Measurements from ENCODE around the gene FKRP.
"Not testable (repeated sequence)": the region's sequence is repeated elsewhere in the genome, so short reads cannot be mapped to it uniquely, and the experiment has no call there.

The FKRP gene

DNA sequence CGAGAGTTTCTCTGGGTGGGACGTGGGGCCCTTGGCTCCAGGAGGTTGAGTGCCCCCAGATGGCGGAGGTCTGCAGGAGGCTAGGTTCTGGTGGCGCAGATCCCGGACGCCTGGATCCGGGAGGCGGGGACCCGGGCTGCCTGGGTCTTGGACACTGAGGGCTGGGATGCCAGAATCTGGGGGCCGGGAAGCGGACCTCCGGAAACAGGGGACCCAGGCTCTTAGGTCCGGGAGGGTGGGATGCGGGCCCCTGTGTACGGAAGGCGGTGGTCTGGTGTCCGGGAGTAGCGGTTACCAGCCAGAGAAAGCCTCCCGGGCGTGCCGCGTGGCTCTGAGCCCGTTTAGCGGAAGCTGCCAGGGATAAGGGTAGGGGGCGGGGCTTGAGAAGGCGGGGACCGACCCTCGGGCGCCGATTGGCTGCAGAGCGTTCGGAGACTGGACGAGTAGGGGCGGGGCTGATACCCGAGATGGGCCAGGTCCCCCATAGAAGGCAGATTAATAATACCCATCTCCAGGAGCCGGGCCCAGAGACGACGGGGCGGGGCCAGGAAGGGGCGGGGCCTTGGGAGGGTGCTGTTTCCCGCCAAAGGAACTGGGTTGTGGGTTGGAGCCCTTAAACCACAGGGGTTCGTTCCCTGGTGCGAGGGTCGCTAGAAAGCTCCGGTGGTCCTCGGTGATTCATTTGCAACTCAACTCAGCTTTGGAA is 42.6 kb downstream of the FKRP start, which contains the start of gene SLC1A5:
Gene SLC1A5 (minus strand): TSS at position 333 of the 706 bp plus-strand sequence. CDS start 629 bp downstream, outside the sequence.
- H3K4me3 ChIP-seq (ENCODE audit: low read depth in 1 of 5, low read length in 5 of 5): peak within 1 kb of the TSS; percentile 83 to 92 (median 89)
- no peaks in the 10 kb centered on the region for H3K27me3 ChIP-seq (ENCODE audit: control insufficient read depth in 5 of 5, insufficient read depth in 4 of 5, low read length in 5 of 5)
- H3K9me3 ChIP-seq (ENCODE audit: control insufficient read depth in 5 of 5, low read length in 5 of 5): no peaks in the 10 kb centered on the region
- H3K27ac ChIP-seq (ENCODE audit: low read depth, low read length): peak within 1 kb of the TSS; percentile 100
- peak within 1 kb of the TSS; percentile 48 to 98 (median 91) for H3K9ac ChIP-seq (ENCODE audit: low read length in 5 of 5)
- peaks cover 9 to 56% (median 43%) of the 10 kb centered on the region in 5 donors for H3K4me1 ChIP-seq (ENCODE audit: control insufficient read depth in 5 of 5, insufficient read depth in 5 of 5, low read length in 5 of 5)
- H3K36me3 ChIP-seq (ENCODE audit: control insufficient read depth in 5 of 5, insufficient read depth in 5 of 5, low read length in 5 of 5): peaks cover 0 to 7% (median 5%) of the 10 kb centered on the region in 5 donors

DNA sequence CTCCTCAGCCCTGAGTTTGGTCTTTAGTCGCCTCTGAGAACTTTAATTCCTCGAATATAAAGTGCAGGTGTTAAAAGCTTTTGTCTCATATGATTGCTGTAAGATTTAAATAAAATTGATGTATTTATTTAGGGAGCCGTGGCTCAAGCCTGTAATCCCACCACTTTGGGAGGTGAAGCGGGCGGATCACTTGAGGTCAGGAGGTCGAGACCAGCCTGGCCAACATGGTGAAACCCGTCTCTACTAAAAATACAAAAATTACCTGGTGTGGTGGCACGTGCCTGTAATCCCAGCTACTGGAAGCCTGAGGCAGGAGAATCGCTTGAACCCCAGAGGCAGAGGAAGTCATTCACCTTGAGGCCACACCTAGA is 43.1 kb downstream of the FKRP start:
- Histone ChIP-seq H3K9ac (ENCODE audit: low read length in 5 of 5) (no peak overlapping the region), H3K27me3 (ENCODE audit: control insufficient read depth in 5 of 5, insufficient read depth in 4 of 5, low read length in 5 of 5) (no peaks in the 10 kb centered on the region), H3K36me3 (ENCODE audit: control insufficient read depth in 5 of 5, insufficient read depth in 5 of 5, low read length in 5 of 5) (peaks cover 0 to 4% (median 1%) of the 10 kb centered on the region in 5 donors), H3K4me3 (ENCODE audit: low read depth in 1 of 5, low read length in 5 of 5) (peak overlapping the region in 1 of 5 donors; percentile 6), H3K27ac (ENCODE audit: low read depth, low read length) (no peak overlapping the region), H3K9me3 (ENCODE audit: control insufficient read depth in 5 of 5, low read length in 5 of 5) (no peaks in the 10 kb centered on the region), H3K4me1 (ENCODE audit: control insufficient read depth in 5 of 5, insufficient read depth in 5 of 5, low read length in 5 of 5) (peaks cover 9 to 51% (median 37%) of the 10 kb centered on the region in 5 donors)

DNA sequence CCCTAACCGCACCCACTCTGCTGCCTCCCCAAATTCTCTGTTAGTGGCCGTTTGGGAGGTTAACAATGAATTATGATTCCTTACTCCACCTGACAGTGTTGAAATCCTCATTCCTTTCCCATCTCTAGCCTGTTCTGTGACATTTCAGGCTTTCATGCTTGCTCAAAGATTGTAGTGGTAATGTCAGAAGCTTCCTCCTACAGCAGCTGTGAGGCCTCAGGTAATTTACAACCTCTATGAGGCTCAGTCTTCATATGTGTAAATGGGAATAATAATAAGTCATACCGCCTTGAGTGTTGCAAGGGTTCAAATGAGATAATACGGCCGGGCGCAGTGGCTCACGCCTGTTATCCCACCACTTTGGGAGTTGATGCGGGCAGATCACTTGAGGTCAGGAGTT is 43.5 kb downstream of the FKRP start:
- no peak overlapping the region for H3K9ac ChIP-seq (ENCODE audit: low read length in 5 of 5)
- no peak overlapping the region for H3K27ac ChIP-seq (ENCODE audit: low read depth, low read length)
- no peaks in the 10 kb centered on the region for H3K27me3 ChIP-seq (ENCODE audit: control insufficient read depth in 5 of 5, insufficient read depth in 4 of 5, low read length in 5 of 5)
- H3K9me3 ChIP-seq (ENCODE audit: control insufficient read depth in 5 of 5, low read length in 5 of 5): no peaks in the 10 kb centered on the region
- H3K4me3 ChIP-seq (ENCODE audit: low read depth in 1 of 5, low read length in 5 of 5): no peak overlapping the region
- H3K4me1 ChIP-seq (ENCODE audit: control insufficient read depth in 5 of 5, insufficient read depth in 5 of 5, low read length in 5 of 5): peaks cover 9 to 47% (median 33%) of the 10 kb centered on the region in 5 donors
- H3K36me3 ChIP-seq (ENCODE audit: control insufficient read depth in 5 of 5, insufficient read depth in 5 of 5, low read length in 5 of 5): peaks cover 0 to 2% (median 0%) of the 10 kb centered on the region in 5 donors

DNA sequence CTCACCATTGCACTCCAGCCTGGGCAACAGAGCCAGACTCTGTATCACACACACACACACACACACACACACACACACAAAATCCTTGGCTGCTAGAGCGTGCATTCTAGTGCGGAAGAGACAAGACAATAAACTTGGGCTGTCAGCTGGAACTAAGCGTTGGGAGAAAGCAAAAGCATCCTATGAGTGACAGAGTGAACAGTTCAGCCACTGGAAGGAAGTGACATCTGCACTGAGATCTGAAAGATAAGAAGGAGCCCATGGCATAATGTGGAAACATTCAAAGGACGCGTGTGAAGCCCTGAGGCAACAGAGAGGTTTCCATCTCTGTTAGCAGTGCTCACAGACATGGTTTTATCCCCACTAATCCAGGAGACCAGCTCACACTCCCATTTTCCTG is 46.1 kb downstream of the FKRP start:
- peaks cover 0 to 35% (median 11%) of the 10 kb centered on the region in 5 donors for H3K4me1 ChIP-seq (ENCODE audit: control insufficient read depth in 5 of 5, insufficient read depth in 5 of 5, low read length in 5 of 5)
- H3K27ac ChIP-seq (ENCODE audit: low read depth, low read length): no peak overlapping the region
- H3K36me3 ChIP-seq (ENCODE audit: control insufficient read depth in 5 of 5, insufficient read depth in 5 of 5, low read length in 5 of 5): no peaks in the 10 kb centered on the region
- no peaks in the 10 kb centered on the region for H3K27me3 ChIP-seq (ENCODE audit: control insufficient read depth in 5 of 5, insufficient read depth in 4 of 5, low read length in 5 of 5)
- H3K4me3 ChIP-seq (ENCODE audit: low read depth in 1 of 5, low read length in 5 of 5): no peak overlapping the region
- no peaks in the 10 kb centered on the region for H3K9me3 ChIP-seq (ENCODE audit: control insufficient read depth in 5 of 5, low read length in 5 of 5)
- H3K9ac ChIP-seq (ENCODE audit: low read length in 5 of 5): no peak overlapping the region

DNA sequence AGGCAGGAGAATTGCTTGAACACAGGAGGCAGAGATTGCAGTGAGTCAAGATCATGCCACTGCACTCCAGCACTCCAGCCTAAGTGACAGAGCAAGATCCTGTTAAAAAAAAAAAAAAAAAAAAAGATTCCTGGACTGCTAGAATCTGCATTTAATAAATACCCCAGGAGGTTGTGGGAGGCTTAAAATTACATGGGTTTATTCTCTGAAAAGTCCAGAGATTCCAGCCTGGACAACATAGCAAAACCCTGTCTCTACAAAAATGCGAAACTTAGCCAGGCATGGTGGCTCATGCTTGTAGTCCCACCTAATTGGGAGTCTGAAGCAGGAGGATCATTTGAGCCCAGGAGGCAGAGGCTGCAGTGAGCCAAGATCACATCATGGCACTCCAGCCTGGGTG is 52.0 kb downstream of the FKRP start:
- H3K27me3 ChIP-seq (ENCODE audit: control insufficient read depth in 5 of 5, insufficient read depth in 4 of 5, low read length in 5 of 5): no peaks in the 10 kb centered on the region
- H3K4me1 ChIP-seq (ENCODE audit: control insufficient read depth in 5 of 5, insufficient read depth in 5 of 5, low read length in 5 of 5): peaks cover 0 to 15% (median 11%) of the 10 kb centered on the region in 5 donors
- H3K36me3 ChIP-seq (ENCODE audit: control insufficient read depth in 5 of 5, insufficient read depth in 5 of 5, low read length in 5 of 5): no peaks in the 10 kb centered on the region
- no peak overlapping the region for H3K27ac ChIP-seq (ENCODE audit: low read depth, low read length)
- no peak overlapping the region for H3K9ac ChIP-seq (ENCODE audit: low read length in 5 of 5)
- H3K9me3 ChIP-seq (ENCODE audit: control insufficient read depth in 5 of 5, low read length in 5 of 5): no peaks in the 10 kb centered on the region
- no peak overlapping the region for H3K4me3 ChIP-seq (ENCODE audit: low read depth in 1 of 5, low read length in 5 of 5)

DNA sequence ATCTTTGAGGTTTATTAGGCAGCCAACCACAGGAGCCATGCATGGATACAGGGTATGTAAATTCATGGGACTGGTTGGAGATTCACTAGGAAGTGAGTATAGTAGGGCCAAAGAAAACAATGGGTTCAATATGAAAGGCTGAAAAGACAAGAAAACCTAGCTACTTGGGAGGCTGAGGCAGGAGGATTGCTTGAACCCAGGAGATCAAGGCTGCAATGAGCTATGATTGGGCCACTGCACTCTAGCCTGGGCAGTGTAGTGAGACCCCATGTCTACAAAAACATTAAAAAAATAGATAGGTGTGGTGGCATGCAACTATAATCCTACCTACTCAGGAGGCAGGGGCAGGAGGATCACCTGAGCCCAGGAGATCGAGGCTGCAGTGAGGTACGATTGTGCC is 52.9 kb downstream of the FKRP start:
- Histone ChIP-seq H3K36me3 (ENCODE audit: control insufficient read depth in 5 of 5, insufficient read depth in 5 of 5, low read length in 5 of 5) (no peaks in the 10 kb centered on the region), H3K27ac (ENCODE audit: low read depth, low read length) (no peak overlapping the region)

DNA sequence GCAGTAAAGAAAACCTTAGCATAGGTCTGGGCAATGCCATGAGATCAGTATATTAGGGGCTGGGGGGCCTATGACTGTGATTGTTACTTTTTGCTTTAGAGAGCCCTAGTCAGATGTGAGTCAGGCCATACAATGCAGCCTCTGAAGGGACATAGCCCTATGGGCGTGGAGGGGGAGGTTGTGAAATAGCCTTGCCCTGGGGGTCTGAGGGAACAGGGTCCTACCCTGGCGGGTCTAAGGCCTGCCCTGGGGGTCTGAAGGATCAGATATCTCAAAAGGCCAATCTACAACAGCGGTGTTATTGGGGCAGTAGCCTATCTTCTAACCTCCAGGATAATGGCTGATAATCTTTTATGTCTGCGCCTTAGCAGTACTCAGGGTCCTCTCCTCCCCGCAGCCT is 56.3 kb downstream of the FKRP start:
- H3K9ac ChIP-seq (ENCODE audit: low read length in 5 of 5): peak overlapping the region in 1 of 5 donors; percentile 13
- no peaks in the 10 kb centered on the region for H3K27me3 ChIP-seq (ENCODE audit: control insufficient read depth in 5 of 5, insufficient read depth in 4 of 5, low read length in 5 of 5)
- H3K27ac ChIP-seq (ENCODE audit: low read depth, low read length): no peak overlapping the region
- H3K9me3 ChIP-seq (ENCODE audit: control insufficient read depth in 5 of 5, low read length in 5 of 5): no peaks in the 10 kb centered on the region
- H3K4me3 ChIP-seq (ENCODE audit: low read depth in 1 of 5, low read length in 5 of 5): no peak overlapping the region
- peaks cover 4 to 15% (median 8%) of the 10 kb centered on the region in 5 donors for H3K4me1 ChIP-seq (ENCODE audit: control insufficient read depth in 5 of 5, insufficient read depth in 5 of 5, low read length in 5 of 5)
- no peaks in the 10 kb centered on the region for H3K36me3 ChIP-seq (ENCODE audit: control insufficient read depth in 5 of 5, insufficient read depth in 5 of 5, low read length in 5 of 5)

More for the DNA sequence above, 52.9 kb downstream of the FKRP start:
- Histone ChIP-seq H3K4me3 (ENCODE audit: low read depth in 1 of 5, low read length in 5 of 5) (no peak overlapping the region), H3K9me3 (ENCODE audit: control insufficient read depth in 5 of 5, low read length in 5 of 5) (no peaks in the 10 kb centered on the region), H3K27me3 (ENCODE audit: control insufficient read depth in 5 of 5, insufficient read depth in 4 of 5, low read length in 5 of 5) (no peaks in the 10 kb centered on the region), H3K9ac (ENCODE audit: low read length in 5 of 5) (no peak overlapping the region), H3K4me1 (ENCODE audit: control insufficient read depth in 5 of 5, insufficient read depth in 5 of 5, low read length in 5 of 5) (peaks cover 0 to 15% (median 11%) of the 10 kb centered on the region in 5 donors)

DNA sequence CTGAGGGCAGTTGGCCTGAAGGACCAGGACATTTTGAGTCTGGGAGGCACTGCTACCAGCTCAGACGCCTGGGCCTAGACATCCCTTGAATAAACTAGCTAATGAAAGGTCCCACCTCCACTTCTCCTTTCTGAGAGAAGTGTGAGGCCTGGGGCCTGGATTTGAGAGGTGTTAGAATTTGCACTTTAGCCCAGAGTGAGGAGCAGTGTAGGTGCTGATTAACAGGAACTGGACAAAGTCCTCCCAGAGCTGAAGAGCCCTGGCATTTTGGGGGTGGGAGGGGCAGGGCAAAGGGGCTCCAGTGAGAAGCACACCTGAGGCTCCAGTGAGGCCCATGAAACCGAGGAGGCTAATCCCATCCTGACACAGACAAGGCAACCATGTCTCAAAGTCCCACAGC is 57.7 kb downstream of the FKRP start:
- no peak overlapping the region for H3K9ac ChIP-seq (ENCODE audit: low read length in 5 of 5)
- no peaks in the 10 kb centered on the region for H3K27me3 ChIP-seq (ENCODE audit: control insufficient read depth in 5 of 5, insufficient read depth in 4 of 5, low read length in 5 of 5)
- no peak overlapping the region for H3K4me3 ChIP-seq (ENCODE audit: low read depth in 1 of 5, low read length in 5 of 5)
- H3K4me1 ChIP-seq (ENCODE audit: control insufficient read depth in 5 of 5, insufficient read depth in 5 of 5, low read length in 5 of 5): peaks cover 4 to 23% (median 11%) of the 10 kb centered on the region in 5 donors
- H3K27ac ChIP-seq (ENCODE audit: low read depth, low read length): no peak overlapping the region
- no peaks in the 10 kb centered on the region for H3K36me3 ChIP-seq (ENCODE audit: control insufficient read depth in 5 of 5, insufficient read depth in 5 of 5, low read length in 5 of 5)
- H3K9me3 ChIP-seq (ENCODE audit: control insufficient read depth in 5 of 5, low read length in 5 of 5): no peaks in the 10 kb centered on the region

DNA sequence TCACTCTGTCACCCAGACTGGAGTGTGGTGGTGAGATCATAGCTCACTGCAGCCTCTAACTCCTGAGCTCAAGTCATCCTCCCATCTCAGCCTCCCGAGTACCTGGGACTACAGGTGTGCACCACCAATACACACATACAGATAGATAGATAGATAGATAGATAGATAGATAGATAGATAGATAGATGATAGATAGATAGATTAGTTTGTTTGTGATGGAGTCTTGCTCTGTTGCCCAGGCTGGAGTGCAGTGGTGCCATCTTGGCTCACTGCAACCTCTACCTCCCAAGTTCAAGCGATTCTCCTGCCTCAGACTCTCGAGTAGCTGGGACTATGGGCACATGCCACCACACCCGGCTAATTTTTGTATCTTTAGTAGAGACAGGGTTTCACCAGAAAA is 58.6 kb downstream of the FKRP start:
- H3K9ac ChIP-seq (ENCODE audit: low read length in 5 of 5); H3K36me3 ChIP-seq (ENCODE audit: control insufficient read depth in 5 of 5, insufficient read depth in 5 of 5, low read length in 5 of 5); H3K27ac ChIP-seq (ENCODE audit: low read depth, low read length); H3K9me3 ChIP-seq (ENCODE audit: control insufficient read depth in 5 of 5, low read length in 5 of 5); H3K4me3 ChIP-seq (ENCODE audit: low read depth in 1 of 5, low read length in 5 of 5); H3K27me3 ChIP-seq (ENCODE audit: control insufficient read depth in 5 of 5, insufficient read depth in 4 of 5, low read length in 5 of 5): not testable (repeated sequence)
- peaks cover 4 to 26% (median 11%) of the 10 kb centered on the region in 5 donors for H3K4me1 ChIP-seq (ENCODE audit: control insufficient read depth in 5 of 5, insufficient read depth in 5 of 5, low read length in 5 of 5)

DNA sequence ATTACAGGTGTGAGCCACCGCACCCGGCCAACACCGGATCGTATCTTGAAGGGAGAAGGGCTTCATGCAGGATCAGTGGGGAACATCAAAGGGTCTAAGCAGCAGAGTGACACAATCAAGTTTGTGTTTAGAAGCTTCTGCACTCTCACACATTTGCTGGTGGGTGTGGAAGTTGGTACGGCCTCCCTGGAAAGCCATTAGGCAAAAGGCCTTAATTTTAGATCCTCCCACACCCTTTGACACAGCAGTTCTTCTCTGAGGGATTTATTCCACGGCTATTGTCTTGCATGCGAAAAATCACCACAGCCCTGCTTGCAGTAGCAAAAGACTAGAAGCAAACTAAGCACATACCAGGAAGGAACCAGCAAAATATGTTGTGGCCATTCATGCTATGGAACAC is 60.8 kb downstream of the FKRP start:
- H3K27me3 ChIP-seq (ENCODE audit: control insufficient read depth in 5 of 5, insufficient read depth in 4 of 5, low read length in 5 of 5): no peaks in the 10 kb centered on the region
- H3K27ac ChIP-seq (ENCODE audit: low read depth, low read length): peak overlapping the region; percentile 26
- no peaks in the 10 kb centered on the region for H3K36me3 ChIP-seq (ENCODE audit: control insufficient read depth in 5 of 5, insufficient read depth in 5 of 5, low read length in 5 of 5)
- H3K4me3 ChIP-seq (ENCODE audit: low read depth in 1 of 5, low read length in 5 of 5): peak overlapping the region in 1 of 5 donors; percentile 28
- peaks cover 4 to 26% (median 11%) of the 10 kb centered on the region in 5 donors for H3K4me1 ChIP-seq (ENCODE audit: control insufficient read depth in 5 of 5, insufficient read depth in 5 of 5, low read length in 5 of 5)
- H3K9ac ChIP-seq (ENCODE audit: low read length in 5 of 5): peak overlapping the region in 2 of 5 donors; percentile 15 to 66
- H3K9me3 ChIP-seq (ENCODE audit: control insufficient read depth in 5 of 5, low read length in 5 of 5): no peaks in the 10 kb centered on the region
